T-helper 22 cell (primary cell): Measurements from ENCODE around the gene BIRC5.

Experiments used
- DNase-seq: peaks from one replicate; pipeline ENCODE4 v3.0.0-alpha.2; 2020; ENCODE audit warnings: low read depth

Gene BIRC5

DNA sequence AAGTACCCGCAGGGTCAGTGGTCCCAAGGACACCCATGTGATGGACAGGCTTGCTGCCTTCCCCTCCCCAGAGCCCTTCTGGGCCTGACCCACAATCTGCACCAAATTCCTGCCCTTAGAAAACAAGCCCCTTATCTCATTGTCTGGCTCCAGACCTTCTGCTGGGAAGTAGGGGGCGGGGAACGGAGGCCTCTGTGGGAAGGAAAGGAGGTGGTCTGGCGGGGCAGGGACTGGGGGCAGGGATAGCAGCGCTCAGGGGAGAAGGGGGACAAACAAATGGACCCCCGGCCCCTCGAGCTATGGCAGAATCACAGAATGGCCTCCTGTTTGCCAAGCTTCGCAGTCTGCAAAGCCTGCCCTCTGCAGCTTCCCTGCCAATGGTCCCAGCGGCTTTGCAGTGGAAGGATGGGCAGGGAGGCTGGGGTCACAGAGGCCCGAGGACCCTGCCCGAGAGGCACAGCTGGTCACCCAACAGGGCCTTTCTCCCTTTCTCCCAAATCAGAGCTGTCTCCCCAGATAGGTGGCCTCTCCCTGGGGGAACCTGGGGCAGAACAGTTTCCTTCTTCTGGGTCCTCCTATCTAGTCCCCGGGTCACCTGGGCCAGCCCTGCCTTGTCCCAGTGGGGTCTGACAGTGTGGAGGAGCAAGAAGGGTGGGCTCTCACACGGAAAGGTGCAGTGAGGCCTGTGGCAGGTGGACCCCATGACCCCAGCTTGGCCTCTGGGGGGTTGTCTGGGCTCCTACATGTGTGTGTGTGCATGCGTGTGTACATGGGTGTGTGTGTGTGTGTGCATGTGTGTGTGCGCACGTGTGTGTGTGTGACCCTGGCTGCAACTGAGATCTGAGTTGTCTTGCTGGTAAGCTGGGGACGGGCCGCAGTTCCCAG is 42.9 kb downstream of the BIRC5 start:
- DNase-seq = no peak

- DNase-seq = no peak
These were observed 43.8 kb downstream of the BIRC5 start for GRCh38 chr17:78257810-78258322.

- DNase-seq = peak; percentile 28
These were observed 44.5 kb downstream of the BIRC5 start for GRCh38 chr17:78258323-78259191.

GRCh38 chr17:78259192-78259554 is 45.1 kb downstream of the BIRC5 start:
- DNase-seq = no peak

- DNase-seq = no peak
These were observed 49.1 kb downstream of the BIRC5 start for GRCh38 chr17:78263063-78263735.

DNA sequence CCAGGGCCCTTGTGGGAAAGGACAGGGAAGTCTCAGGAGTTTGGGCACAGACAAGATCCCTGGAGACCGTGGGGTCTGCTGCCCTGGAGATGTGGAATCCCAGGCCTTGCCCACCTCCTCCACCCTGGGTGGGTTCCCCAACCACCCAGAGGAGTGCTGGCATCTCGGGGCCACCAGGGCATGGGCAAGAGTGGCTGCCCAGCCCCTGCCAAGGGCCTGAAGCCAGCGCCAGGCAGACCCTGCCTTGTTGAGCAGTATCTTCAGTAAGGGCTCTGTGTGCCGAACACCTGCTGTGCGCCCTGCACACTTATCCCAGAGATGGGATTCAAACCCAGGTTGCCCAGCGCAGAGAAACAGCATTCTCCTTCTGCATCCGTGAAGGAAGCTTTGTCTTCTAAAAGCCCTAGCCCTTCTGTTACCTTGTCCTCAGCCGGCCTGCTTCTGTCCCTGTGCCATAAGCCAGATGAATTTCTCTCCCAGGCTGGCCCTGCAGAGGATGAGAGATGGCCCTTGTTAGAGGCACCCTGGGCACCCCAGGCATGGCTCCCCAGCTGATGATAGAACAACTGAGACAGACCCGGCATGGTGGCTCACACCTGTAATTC is 49.8 kb downstream of the BIRC5 start:
- DNase-seq = no peak

DNA sequence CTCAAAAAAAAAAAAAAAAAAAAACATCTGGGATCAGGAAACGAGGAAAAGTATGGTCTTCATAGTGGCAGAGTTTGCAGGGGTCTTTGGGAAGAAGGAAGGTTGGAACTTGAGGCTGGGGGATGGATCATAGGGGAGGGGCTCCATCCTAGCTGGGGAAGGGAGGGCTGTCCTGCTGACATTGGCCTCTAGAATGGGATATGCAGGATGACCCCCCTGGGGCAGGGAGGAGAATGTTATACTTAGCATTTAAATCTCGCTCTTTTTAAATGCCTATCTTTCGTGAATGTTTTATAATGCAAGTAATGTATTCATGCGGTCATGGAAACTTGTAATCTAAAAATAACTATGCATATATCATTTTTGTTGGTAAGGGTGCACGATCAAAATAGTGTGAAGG is 50.5 kb downstream of the BIRC5 start:
- DNase-seq = no peak

DNA sequence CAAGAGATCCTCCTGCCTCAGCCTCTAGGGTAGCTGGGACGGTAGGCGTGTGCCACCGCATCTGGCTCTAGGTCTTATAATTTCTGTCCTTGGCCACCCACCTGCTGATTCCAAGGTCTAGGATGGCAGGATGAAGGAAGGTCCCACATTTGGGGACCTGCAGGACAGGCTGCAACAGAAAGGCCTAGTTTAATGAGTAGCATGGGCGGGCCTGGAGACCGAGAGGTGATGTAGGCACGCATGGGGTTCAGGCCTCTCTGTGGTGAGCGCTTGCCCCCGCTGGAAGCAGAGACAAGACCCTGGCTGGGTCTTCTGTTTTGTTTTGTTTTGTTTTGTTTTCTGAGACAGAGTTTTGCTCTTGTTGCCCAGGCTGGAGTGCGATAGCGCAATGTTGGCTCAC is 51.1 kb downstream of the BIRC5 start:
- DNase-seq = no peak

DNA sequence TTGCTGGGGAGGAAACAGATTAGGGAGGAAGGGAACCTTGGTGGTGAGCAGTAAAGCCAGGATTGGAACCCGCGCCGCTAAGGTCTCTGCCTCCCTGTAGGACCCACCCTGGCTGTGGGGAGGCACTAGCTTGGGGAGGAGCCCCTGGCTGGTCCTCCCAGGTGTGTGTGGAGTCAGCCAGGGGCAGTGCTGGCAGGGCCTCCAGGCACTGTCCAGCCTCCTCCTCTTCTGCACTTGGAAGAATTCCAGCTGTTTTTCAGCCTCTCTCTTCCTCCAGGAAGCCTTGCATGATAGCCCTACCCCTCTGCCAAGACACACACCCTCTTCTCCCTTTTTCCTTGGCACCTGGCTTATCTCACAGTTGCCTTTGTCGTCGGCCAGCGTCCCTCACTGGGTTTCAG is 52.2 kb downstream of the BIRC5 start:
- DNase-seq = no peak

- no peak for DNase-seq
These were observed 52.7 kb downstream of the BIRC5 start for GRCh38 chr17:78266771-78267170.

DNA sequence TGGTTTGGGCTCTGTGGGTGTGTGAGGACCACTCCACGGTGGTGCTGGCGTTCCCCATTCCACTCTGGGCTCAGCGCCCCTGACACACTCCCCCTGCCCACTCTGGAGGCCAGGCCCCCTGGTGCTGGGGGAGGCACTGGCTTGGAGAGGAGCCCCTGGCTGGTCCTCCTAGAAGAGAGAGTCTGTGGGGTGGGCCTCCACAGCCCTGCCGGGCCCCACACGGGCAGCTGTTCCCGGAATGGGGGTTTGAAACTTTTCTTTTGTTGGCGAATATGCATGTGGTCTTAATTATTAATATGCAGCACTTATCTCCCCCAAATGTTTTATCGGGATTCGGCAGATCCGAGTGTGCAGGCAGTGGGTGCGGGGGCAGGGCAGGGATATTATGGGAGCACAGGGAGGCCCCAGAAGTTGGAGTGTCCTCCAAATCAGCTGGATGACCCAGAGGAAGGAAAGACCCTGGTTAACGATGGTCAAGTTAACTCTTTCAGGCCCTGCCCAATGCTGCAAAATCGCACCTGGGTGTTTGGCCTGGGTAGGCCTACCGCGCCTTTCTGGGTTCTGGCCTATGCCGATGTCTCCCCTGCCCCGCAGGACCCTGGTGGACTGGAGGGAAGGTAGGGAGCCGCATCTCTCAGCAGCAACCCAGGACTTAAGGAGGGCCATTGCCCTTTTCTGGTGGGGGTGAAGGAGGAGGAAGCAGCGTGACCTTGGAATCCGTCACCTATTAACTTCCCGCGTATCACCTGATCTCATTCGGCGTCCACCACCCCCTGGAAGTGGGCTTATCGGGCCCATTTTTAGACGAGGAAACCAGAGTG is 53.4 kb downstream of the BIRC5 start:
- no peak for DNase-seq

DNA sequence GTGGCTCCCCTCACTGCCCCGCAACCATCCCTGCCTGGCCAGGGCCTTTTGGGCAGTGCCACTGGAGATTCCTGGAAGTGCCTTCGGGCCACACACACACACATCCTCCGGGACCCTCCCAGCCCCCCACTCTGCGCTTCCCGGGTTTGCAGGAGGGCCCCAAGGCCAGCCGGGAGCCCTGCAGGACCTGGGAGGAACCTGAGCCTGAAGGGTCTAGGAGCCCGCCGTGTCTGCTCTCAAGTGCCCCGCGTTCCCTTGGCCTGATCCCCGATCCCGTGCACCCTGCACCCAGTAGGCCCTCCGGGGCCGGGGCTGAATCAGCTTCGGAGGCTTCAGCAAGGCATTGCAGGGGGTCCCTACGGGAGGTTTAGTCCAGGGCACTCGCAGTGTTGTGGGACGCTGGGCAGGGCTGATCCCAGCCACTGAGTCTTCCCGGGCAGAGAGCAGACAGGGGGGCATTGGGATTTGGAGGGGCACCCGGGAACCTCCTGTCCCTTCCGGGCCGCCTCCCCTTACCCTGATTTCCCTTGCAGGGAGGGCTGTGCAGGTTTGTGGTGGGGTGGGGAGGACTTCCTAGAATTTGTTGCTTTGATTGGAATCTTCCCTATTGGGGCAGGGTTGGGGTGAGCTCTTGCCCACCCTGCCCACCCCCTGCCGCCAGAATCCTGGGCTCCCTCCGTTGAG is 54.3 kb downstream of the BIRC5 start:
- no peak for DNase-seq

GRCh38 chr17:78268951-78269905 is 55.2 kb downstream of the BIRC5 start:
- no peak for DNase-seq

DNA sequence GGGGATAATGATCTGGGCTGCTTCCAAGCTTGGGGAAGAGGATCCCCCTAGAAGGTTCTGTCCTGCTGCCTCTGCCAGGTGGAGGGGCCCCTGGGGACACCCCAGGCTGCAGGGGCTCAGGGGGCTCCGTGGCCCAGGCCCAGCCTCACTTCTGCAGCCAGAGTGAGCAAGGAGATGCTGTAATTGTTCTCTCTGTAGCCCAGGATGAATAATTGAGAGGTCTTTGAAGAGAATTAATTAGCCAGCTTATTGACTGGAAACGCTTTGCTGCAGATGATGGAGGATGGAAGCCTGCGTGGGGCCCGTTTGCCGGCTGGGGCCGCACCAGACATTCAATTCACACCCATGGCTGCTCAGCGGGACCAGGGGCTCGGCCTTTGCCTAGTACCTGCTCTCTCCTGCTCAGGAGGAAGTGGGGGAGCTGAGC is 55.9 kb downstream of the BIRC5 start:
- no peak for DNase-seq

DNA sequence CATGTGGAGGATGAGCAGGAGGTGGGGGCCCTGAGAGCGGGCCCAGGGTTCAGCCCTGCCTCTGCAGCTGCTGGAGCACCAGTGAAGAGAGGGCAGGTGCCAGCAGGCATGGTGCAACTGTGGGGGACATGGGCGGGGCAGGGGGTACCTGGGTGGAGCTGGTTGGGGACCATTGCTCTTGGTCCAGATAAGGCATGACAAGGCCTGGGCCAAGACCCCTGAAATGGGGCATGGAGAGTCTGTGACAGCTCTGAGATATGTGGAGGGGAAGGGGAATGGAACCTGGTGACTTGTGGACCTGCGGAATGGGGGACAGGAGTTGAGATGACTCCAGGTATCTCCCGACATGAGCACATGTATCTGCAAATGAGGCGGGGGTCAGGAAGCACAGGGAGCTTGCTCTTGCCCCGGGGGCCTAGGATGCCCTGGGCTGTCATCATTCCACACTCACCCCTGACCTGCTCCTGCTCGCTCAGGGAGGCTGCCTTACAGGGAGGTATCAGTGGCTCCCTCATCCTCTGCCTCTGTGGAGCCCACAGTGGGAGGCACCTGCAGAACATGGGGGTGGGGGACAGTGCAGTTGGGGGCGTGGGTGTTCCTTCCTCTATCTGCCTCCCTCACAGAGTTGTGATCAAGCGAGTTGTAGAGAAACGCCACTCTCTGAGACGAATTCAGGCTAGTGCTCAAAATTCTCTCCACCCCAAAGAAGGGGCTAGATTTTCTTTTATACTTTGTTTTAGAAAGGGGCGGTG is 57.5 kb downstream of the BIRC5 start:
- DNase-seq = no peak

- peak; percentile 45 for DNase-seq
These were observed 58.3 kb downstream of the BIRC5 start for GRCh38 chr17:78272181-78272913.

DNA sequence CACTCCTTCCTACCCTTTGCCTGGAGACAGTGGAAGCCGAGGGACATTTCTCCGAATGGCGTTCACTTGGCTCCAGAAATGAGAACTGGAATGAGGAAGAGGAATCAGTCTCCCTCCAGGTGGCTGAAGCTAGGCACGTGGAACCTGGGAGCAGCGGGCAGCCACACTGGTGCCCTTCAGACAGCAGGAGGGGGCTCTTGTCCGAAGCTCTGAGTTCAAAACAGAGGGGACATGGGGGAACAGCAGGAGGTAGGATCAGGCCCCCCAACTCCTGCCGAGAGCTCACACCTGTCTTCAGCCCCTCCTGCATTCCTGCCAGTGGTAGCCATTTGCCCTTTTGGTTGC is 58.8 kb downstream of the BIRC5 start:
- DNase-seq = no peak

DNA sequence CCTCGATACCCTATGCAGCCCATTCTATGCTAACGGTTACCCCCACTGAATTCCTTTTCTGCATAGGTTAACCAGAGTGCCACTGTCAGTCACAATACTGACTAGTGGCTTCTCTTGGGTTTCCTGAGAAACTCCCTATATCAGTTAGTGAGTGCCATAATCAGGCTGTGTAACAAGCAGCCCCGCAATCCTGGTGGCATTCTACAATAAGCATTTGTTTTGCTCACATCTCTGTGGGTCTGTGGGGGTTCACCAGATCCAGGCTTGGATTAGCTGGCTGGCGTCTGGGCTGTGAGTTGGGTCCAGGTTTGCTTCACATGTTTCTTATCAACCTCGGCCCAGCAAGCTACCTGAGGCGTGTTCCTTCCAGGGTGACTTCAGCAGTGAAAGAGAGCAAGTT is 59.8 kb downstream of the BIRC5 start:
- no peak for DNase-seq
